HL-60 (cell line): ENCODE measurements around the gene KANSL3.

ENCODE experiments used
- CTCF ChIP-seq: IDR thresholded peaks from one replicate; pipeline ENCODE4 v1.5.1; 2011; ENCODE audit warnings: low read length, control low read depth, inconsistent platforms; ENCODE audit not compliant: insufficient read depth
- POLR2AphosphoS5 ChIP-seq: IDR thresholded peaks from 2 replicates; pipeline ENCODE4 v1.6.1; 2012; ENCODE audit warnings: low read depth

GRCh38 chr2:96608469-96609455 is 29.4 kb downstream of the KANSL3 start:
- TF ChIP-seq CTCF (no peak), POLR2AphosphoS5 (no peak)
